BE2C (cell line): Measurements from ENCODE around the gene TARS2.

ENCODE experiments used
- DNase-seq: peaks from one replicate; pipeline ENCODE4 v3.0.0-alpha.2; 2020
- H3K27me3 ChIP-seq: fragments of 250-450 bp; sonication (Bioruptor Pico); 2 replicates; pipeline ENCODE4 v1.5.1; 2020; ENCODE audit warnings: mild to moderate bottlenecking
- H3K36me3 ChIP-seq: fragments of 250-450 bp; sonication (Bioruptor Pico); 2 replicates; pipeline ENCODE4 v1.5.1; 2020; ENCODE audit warnings: mild to moderate bottlenecking
- H3K4me1 ChIP-seq: fragments of 250-450 bp; sonication (Bioruptor Pico); 2 replicates; pipeline ENCODE4 v1.5.1; 2020
- H3K4me3 ChIP-seq: 2 replicates; pipeline ENCODE4 v1.5.1; 2011; ENCODE audit warnings: low read depth, low read length
- H3K9me3 ChIP-seq: fragments of 250-450 bp; sonication (Bioruptor Pico); 2 replicates; pipeline ENCODE4 v1.5.1; 2020
- CTCF ChIP-seq: IDR thresholded peaks from 2 replicates; pipeline ENCODE4 v1.5.1; 2012; ENCODE audit warnings: mild to moderate bottlenecking, low read depth, low read length

The TARS2 gene

GRCh38 chr1:150511551-150511950, 24.3 kb downstream of the TARS2 start:
- 0 out of 2 replicates have a peak, but pooled peaks cover 4% of the 10 kb centered on the region for H3K36me3 ChIP-seq
- DNase-seq = no peak
- H3K27me3 ChIP-seq = no peaks in the 10 kb centered on the region
- peaks cover 6% of the 10 kb centered on the region; the same call in 1 of the 2 replicates for H3K4me1 ChIP-seq
- no peaks in the 10 kb centered on the region for H3K9me3 ChIP-seq
- no peak for TF ChIP-seq CTCF
- no peak overlapping the region for H3K4me3 ChIP-seq

GRCh38 chr1:150511985-150512660, 24.9 kb downstream of the TARS2 start:
- no peak overlapping the region for H3K4me3 ChIP-seq
- H3K4me1 ChIP-seq = peaks cover 7% of the 10 kb centered on the region; the same call in 1 of the 2 replicates
- 0 out of 2 replicates have a peak, but pooled peaks cover 4% of the 10 kb centered on the region for H3K36me3 ChIP-seq
- TF ChIP-seq CTCF = no peak
- no peaks in the 10 kb centered on the region for H3K27me3 ChIP-seq
- H3K9me3 ChIP-seq = no peaks in the 10 kb centered on the region
- no peak for DNase-seq

GRCh38 chr1:150512846-150513245, 25.6 kb downstream of the TARS2 start:
- Histone ChIP-seq H3K9me3 (no peaks in the 10 kb centered on the region), H3K4me3 (no peak overlapping the region), H3K4me1 (peaks cover 5% of the 10 kb centered on the region; the same call in 1 of the 2 replicates), H3K36me3 (0 out of 2 replicates have a peak, but pooled peaks cover 2% of the 10 kb centered on the region), H3K27me3 (no peaks in the 10 kb centered on the region)
- no peak for TF ChIP-seq CTCF
- DNase-seq = no peak

GRCh38 chr1:150513351-150513791, 26.2 kb downstream of the TARS2 start:
- Histone ChIP-seq H3K4me1 (peaks cover 3% of the 10 kb centered on the region; the same call in 1 of the 2 replicates), H3K9me3 (no peaks in the 10 kb centered on the region), H3K36me3 (no peaks in the 10 kb centered on the region), H3K27me3 (no peaks in the 10 kb centered on the region), H3K4me3 (no peak overlapping the region)
- no peak for TF ChIP-seq CTCF
- no peak for DNase-seq

- Histone ChIP-seq H3K4me1 (peaks cover 3% of the 10 kb centered on the region; the same call in 1 of the 2 replicates), H3K9me3 (no peaks in the 10 kb centered on the region), H3K4me3 (no peak overlapping the region), H3K27me3 (no peaks in the 10 kb centered on the region), H3K36me3 (no peaks in the 10 kb centered on the region)
- no peak for DNase-seq
- no peak for TF ChIP-seq CTCF
These were observed 27.0 kb downstream of the TARS2 start for GRCh38 chr1:150514260-150514659.

GRCh38 chr1:150514913-150515327, 27.7 kb downstream of the TARS2 start:
- Histone ChIP-seq H3K4me3 (peak overlapping the region; percentile 81), H3K9me3 (no peaks in the 10 kb centered on the region), H3K4me1 (peaks cover 3% of the 10 kb centered on the region; the same call in 1 of the 2 replicates), H3K36me3 (no peaks in the 10 kb centered on the region), H3K27me3 (no peaks in the 10 kb centered on the region)
- no peak for DNase-seq
- TF ChIP-seq CTCF = no peak
